HG03280 (cell line): ENCODE results near the gene BGN.

ENCODE experiments used
- ATAC-seq: cut with Tn5 transposase; IDR thresholded peaks from one replicate; pipeline ENCODE4 v1.9.1; 2021; ENCODE audit warnings: mild to moderate bottlenecking, moderate library complexity; ENCODE audit not compliant: unreplicated experiment

The BGN gene

GRCh38 chrX:153459986-153460385 lies 34.8 kb upstream of the BGN start:
- ATAC-seq = no peak

GRCh38 chrX:153460826-153461225 lies 34.0 kb upstream of the BGN start:
- ATAC-seq = no peak

GRCh38 chrX:153462291-153462690 lies 32.5 kb upstream of the BGN start:
- ATAC-seq = no peak

DNA sequence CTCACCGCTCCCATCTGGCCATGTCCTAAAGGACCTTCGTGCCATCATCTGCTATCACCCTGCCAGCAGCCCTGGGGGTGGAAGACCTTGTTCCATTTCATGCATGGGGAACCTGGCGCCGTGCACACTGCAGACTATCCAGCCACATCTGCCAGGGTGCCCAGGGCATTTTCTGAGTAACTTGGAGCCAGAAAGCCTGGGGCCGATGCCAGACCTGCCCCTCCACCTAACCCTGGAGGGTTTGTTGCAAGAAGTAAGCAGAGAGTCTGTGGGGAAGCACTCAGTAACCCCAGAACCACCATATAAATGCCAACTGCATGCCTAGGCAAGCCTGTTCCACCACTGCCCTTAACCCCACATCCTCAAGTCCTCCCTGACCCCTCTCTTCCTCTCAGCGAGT lies 31.7 kb upstream of the BGN start:
- ATAC-seq = no peak

GRCh38 chrX:153463556-153463955 lies 31.2 kb upstream of the BGN start:
- no peak for ATAC-seq

DNA sequence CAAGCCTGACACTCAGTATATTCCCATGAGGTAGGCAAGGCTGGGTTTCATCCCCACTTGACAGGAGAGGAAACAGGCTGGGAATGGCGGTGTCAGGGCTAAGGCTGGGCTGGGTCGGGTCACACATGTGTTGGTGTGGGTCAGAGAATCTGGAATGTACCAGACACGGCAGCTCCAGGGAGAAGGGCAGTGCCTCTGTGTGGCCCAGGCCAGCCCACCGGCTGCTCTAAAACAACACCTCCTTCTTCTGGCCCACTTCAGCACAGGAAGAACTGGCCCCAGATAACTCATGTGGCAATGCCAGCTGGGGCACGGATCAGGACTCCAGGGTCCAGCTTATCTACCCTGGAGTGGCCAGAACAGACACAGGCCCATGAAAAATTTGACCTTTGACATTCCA lies 30.7 kb upstream of the BGN start:
- no peak for ATAC-seq

DNA sequence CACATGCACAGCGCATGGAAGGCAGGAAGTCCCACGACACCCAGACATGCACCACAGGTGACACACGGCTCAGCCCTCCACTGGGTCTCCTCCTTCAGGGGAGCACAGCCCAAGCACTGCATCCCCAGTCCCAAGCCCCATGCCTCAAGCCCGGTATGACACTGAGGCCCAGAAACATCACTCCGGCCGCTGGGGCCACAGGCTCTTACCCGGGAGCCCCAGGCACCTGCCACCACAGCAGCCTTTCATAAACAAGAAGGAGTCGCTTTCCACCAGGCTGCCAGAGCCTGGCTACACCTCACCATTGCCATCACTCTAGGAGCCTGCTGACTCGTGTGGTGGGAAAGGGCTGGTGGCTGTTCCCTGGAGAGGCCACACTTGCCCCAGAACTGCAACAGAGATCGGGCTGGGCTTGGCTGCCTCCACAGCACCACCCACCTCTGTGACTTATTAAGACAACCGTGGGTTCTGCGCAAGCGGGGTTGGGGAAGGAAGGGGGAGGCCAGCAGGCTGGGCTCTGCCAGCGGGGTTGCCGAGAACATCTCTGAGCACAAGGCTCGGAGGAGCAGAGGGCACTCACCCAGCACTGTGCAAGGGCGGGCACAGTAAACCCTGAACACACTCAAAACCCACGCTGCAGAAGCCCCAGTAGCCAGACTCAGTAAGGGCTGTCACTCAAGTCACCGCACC lies 28.9 kb upstream of the BGN start:
- ATAC-seq = no peak

DNA sequence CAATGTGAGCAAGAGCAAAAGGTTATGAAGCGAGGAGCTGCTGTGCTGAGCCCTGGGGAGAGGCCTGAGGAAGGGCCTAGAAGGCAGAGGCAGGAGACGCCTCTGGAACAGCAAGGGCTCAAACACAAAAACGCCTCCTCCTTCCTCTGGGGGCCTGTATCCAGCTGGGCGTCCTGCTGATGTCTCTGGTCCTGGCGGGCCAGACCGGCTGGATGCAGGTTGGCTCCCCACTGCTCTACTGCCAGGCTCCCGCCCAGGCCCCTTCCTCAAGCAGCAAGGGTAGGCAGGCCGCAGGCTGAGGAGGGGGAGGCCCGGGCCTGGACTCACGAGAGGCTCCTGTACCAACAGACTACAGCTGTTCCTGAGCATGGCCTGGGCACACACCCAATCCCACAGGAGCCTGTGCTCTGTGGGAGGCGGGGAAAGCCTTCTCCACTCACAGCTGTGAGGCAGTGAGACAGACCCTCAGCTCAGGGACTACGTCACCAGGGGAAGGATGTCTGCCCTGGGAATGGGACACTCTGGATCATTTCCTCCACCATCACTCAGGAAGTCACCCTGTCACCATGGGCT lies 26.7 kb upstream of the BGN start:
- ATAC-seq = no peak

GRCh38 chrX:153469811-153470410 lies 24.9 kb upstream of the BGN start:
- ATAC-seq = peak; percentile 36

GRCh38 chrX:153470411-153471363 lies 24.1 kb upstream of the BGN start, which contains the start of gene HAUS7:
Gene HAUS7 (minus strand): TSS chrX:153470576. CDS start chrX:153470557, 19 bp downstream.
- ATAC-seq = peak; percentile 76

- ATAC-seq = no peak
Observed at GRCh38 chrX:153471663-153472280, 23.0 kb upstream of the BGN start.

GRCh38 chrX:153473126-153473525 lies 21.7 kb upstream of the BGN start:
- no peak for ATAC-seq

DNA sequence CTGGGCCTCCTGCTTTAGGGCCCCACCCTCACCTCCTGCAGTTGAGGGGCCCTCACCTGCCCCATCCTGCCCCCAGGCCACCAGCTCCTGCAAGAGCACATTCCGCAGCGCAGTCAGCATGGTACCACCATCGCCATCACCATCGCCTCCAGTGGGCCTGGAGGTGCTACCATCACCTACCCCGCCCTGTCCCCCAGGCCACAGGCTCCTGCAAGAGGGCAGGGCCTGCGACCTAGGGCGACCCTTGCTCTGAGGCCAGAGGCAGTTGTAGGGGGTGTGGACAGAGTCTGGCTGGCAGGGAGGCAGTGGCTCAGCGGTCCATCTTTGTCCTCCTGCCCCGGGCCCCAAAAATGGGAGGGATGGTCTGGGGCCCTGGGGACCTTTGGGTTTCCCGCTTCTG lies 20.5 kb upstream of the BGN start:
- ATAC-seq = no peak

GRCh38 chrX:153474718-153475117 lies 20.1 kb upstream of the BGN start:
- no peak for ATAC-seq

GRCh38 chrX:153475271-153475670 lies 19.5 kb upstream of the BGN start:
- no peak for ATAC-seq

DNA sequence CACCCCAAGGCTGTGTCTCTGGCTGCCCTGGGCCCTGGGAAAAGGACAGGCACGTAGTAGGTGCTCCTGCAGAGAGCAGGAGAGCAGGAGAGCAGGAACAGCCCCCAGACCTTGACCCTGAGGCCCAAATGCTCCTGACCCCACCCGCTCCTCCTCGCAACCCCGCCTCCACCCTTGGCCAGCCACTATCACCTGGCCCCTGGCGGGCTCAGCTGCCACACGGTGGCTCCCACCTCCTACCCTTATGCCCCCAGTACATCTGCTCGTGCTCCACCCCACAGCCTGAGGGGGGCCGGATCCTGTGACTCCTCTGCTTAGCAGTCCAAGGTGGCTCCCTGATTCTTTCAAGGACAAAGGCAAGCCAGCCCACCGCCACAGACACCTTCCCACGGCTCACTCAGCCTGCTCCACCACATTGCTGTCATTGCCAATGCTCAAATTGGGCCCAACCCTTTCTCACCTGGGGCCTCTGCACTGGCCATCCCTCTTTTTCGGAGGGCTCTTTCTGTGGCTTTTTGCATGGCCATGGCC lies 19.0 kb upstream of the BGN start:
- ATAC-seq = no peak

- ATAC-seq = no peak
Observed at GRCh38 chrX:153476666-153477363, 18.0 kb upstream of the BGN start.

- ATAC-seq = no peak
Observed at GRCh38 chrX:153477364-153477857, 17.4 kb upstream of the BGN start.

GRCh38 chrX:153477901-153478300 lies 16.9 kb upstream of the BGN start:
- ATAC-seq = no peak

- ATAC-seq = no peak
Observed at GRCh38 chrX:153478746-153479145, 16.0 kb upstream of the BGN start.
